Neutrophil (primary cell): ENCODE data around the gene ITGA6.
"Not testable (repeated sequence)": the region's sequence is repeated elsewhere in the genome, so short reads cannot be mapped to it uniquely, and the experiment has no call there.

Source experiments
- H3K27ac ChIP-seq: fragments of 200-600 bp; sonication (generic); 2 replicates; pipeline ENCODE4 v1.5.1; 2016; ENCODE audit warnings: mild to moderate bottlenecking, moderate library complexity
- H3K27me3 ChIP-seq: fragments of 200-600 bp; sonication (generic); 2 replicates; pipeline ENCODE4 v1.6.0; 2016; ENCODE audit warnings: mild to moderate bottlenecking
- H3K36me3 ChIP-seq: fragments of 200-600 bp; sonication (generic); 2 replicates; pipeline ENCODE4 v1.5.1; 2017
- H3K4me1 ChIP-seq, 2 experiments: fragments of 200-600 bp in 1 of 2; sonication (generic) in 1 of 2; 1 replicate in 1 of 2; 2 replicates in 1 of 2; pipeline versions ENCODE4 v1.5.1 to v1.6.1; 2013 to 2016; ENCODE audit warnings: low read depth in 1 of 2, low read length in 1 of 2, mild to moderate bottlenecking in 1 of 2, moderate library complexity in 1 of 2; ENCODE audit not compliant: control insufficient read depth in 1 of 2, insufficient read depth in 1 of 2
- H3K4me3 ChIP-seq, 2 experiments: fragments of 200-600 bp in 1 of 2; sonication (generic) in 1 of 2; 1 replicate in 1 of 2; 2 replicates in 1 of 2; pipeline ENCODE4 v1.5.1; 2013 to 2016; ENCODE audit warnings: low read depth in 1 of 2, low read length in 1 of 2, mild to moderate bottlenecking in 1 of 2, moderate library complexity in 1 of 2
- H3K9me3 ChIP-seq: fragments of 200-600 bp; sonication (generic); 2 replicates; pipeline ENCODE4 v1.5.1; 2016
- CTCF ChIP-seq: fragments of 200-600 bp; sonication (generic); IDR thresholded peaks from 2 replicates; pipeline ENCODE4 v1.5.1; 2016; ENCODE audit warnings: antibody characterized with exemption

Gene ITGA6

GRCh38 chr2:172525601-172526000, 98.2 kb downstream of the ITGA6 start:
- Histone ChIP-seq H3K27me3 (no peaks in the 10 kb centered on the region), H3K9me3 (peaks cover 17% of the 10 kb centered on the region), H3K36me3 (no peaks in the 10 kb centered on the region), H3K4me1 (no peaks in the 10 kb centered on the region), H3K27ac (no peak overlapping the region), H3K4me3 (no peak overlapping the region)
- TF ChIP-seq CTCF = no peak

- no peak for TF ChIP-seq CTCF
- Histone ChIP-seq H3K4me1 (no peaks in the 10 kb centered on the region), H3K4me3 (no peak overlapping the region), H3K9me3 (peaks cover 8% of the 10 kb centered on the region), H3K27me3 (no peaks in the 10 kb centered on the region), H3K36me3 (no peaks in the 10 kb centered on the region), H3K27ac (no peak overlapping the region)
These were observed 103.9 kb downstream of the ITGA6 start for GRCh38 chr2:172531309-172531708.

- H3K27me3 ChIP-seq, H3K4me1 ChIP-seq, H3K36me3 ChIP-seq, H3K27ac ChIP-seq, H3K4me3 ChIP-seq, H3K9me3 ChIP-seq: not testable (repeated sequence)
These were observed 105.1 kb downstream of the ITGA6 start for GRCh38 chr2:172532461-172532860.

- H3K27me3 ChIP-seq = no peaks in the 10 kb centered on the region
- no peaks in the 10 kb centered on the region for H3K4me1 ChIP-seq
- H3K9me3 ChIP-seq = peaks cover 4% of the 10 kb centered on the region
- H3K27ac ChIP-seq = no peak overlapping the region
- H3K4me3 ChIP-seq = no peak overlapping the region
- H3K36me3 ChIP-seq = no peaks in the 10 kb centered on the region
- no peak for TF ChIP-seq CTCF
These were observed 106.3 kb downstream of the ITGA6 start for GRCh38 chr2:172533687-172534086.

GRCh38 chr2:172535119-172535518, 107.7 kb downstream of the ITGA6 start:
- Histone ChIP-seq H3K27ac (no peak overlapping the region), H3K36me3 (no peaks in the 10 kb centered on the region), H3K4me3 (no peak overlapping the region), H3K27me3 (no peaks in the 10 kb centered on the region), H3K9me3 (peaks cover 13% of the 10 kb centered on the region), H3K4me1 (no peaks in the 10 kb centered on the region)
- no peak for TF ChIP-seq CTCF

- H3K27ac ChIP-seq, H3K4me3 ChIP-seq, H3K4me1 ChIP-seq, H3K36me3 ChIP-seq, H3K27me3 ChIP-seq: not testable (repeated sequence)
- peaks cover 13% of the 10 kb centered on the region for H3K9me3 ChIP-seq
These were observed 110.5 kb downstream of the ITGA6 start for GRCh38 chr2:172537851-172538250.

- H3K27me3 ChIP-seq = no peaks in the 10 kb centered on the region
- H3K27ac ChIP-seq = no peak overlapping the region
- TF ChIP-seq CTCF = no peak
- H3K9me3 ChIP-seq = peaks cover 9% of the 10 kb centered on the region
- H3K4me1 ChIP-seq = no peaks in the 10 kb centered on the region
- no peaks in the 10 kb centered on the region for H3K36me3 ChIP-seq
- H3K4me3 ChIP-seq = no peak overlapping the region
These were observed 112.4 kb downstream of the ITGA6 start for GRCh38 chr2:172539767-172540166.
